Hepatic stellate cell (primary cell): ENCODE measurements around the gene CD27.
A peak's percentile ranks its signal among the peaks of the same experiment; 100 is the strongest.

ENCODE experiments used
- DNase-seq: peaks from one replicate; pipeline ENCODE4 v3.0.0; 2011; ENCODE audit warnings: low spot score

The CD27 gene

GRCh38 chr12:6434205-6435140 is 10.3 kb upstream of the CD27 start:
- DNase-seq: no peak

- no peak for DNase-seq
These were observed 8.6 kb upstream of the CD27 start for GRCh38 chr12:6435961-6436715.

GRCh38 chr12:6437586-6437985 is 7.2 kb upstream of the CD27 start:
- DNase-seq: no peak

- no peak for DNase-seq
These were observed 6.4 kb upstream of the CD27 start for GRCh38 chr12:6438345-6438744.

GRCh38 chr12:6440391-6440790 is 4.4 kb upstream of the CD27 start:
- DNase-seq: no peak

GRCh38 chr12:6442836-6443235 is 1.9 kb upstream of the CD27 start:
- DNase-seq: no peak

GRCh38 chr12:6443361-6443983 is 1.3 kb upstream of the CD27 start:
- no peak for DNase-seq

GRCh38 chr12:6444031-6444430 is 724 bp upstream of the CD27 start:
- DNase-seq: no peak

GRCh38 chr12:6450091-6450868 is 5.5 kb downstream of the CD27 start:
- peak; percentile 25 for DNase-seq

- DNase-seq: peak; percentile 50
These were observed 6.2 kb downstream of the CD27 start for GRCh38 chr12:6450869-6451347.

- DNase-seq: peak; percentile 95
These were observed 6.8 kb downstream of the CD27 start, which contains the start of gene TAPBPL for GRCh38 chr12:6451348-6452244. TSS of gene TAPBPL (plus strand) at chr12:6452042. CDS start at chr12:6452249, 207 bp downstream.

GRCh38 chr12:6452245-6452943 is 7.6 kb downstream of the CD27 start:
- DNase-seq: peak; percentile 55

GRCh38 chr12:6452944-6453630 is 8.3 kb downstream of the CD27 start:
- DNase-seq: no peak

GRCh38 chr12:6457220-6457945 is 12.6 kb downstream of the CD27 start:
- DNase-seq: no peak

- no peak for DNase-seq
These were observed 13.7 kb downstream of the CD27 start for GRCh38 chr12:6458281-6459003.

- DNase-seq: no peak
These were observed 14.2 kb downstream of the CD27 start for GRCh38 chr12:6459004-6459337.

- DNase-seq: no peak
These were observed 16.1 kb downstream of the CD27 start for GRCh38 chr12:6460751-6461371.
